Islet precursor cell (in vitro differentiated cells): ENCODE measurements around the gene MAGOHB.
"Not testable (repeated sequence)": the region's sequence is repeated elsewhere in the genome, so short reads cannot be mapped to it uniquely, and the experiment has no call there.

Experiments used
- DNase-seq: peaks from one replicate; pipeline ENCODE4 v3.0.0-alpha.2; 2018

MAGOHB gene

GRCh38 chr12:10613349-10614055 is at the start of gene MAGOHB:
TSS of gene MAGOHB (minus strand) at chr12:10613609. CDS start at chr12:10613532, 77 bp downstream.
- DNase-seq, result peak; percentile 98

GRCh38 chr12:10661338-10661737 is 47.9 kb upstream of the MAGOHB start:
- no peak for DNase-seq

DNA sequence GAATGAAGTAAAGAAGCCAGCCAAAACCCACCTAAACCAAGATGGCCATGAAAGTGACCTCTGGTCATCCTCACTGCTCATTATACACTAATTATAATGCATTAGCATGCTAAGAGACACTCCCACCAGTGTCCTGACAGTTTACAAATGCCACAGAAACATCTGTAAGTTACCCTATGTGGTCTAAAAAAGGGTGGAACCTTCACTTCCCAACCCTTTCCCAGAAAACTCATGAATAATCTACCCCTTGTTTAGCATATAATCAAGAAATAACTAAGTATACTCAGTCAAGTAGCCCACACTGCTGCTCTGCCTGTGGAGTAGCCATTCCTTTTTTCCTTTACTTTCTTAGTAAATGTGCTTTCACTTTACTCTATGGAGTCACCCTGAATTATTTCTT is 40.6 kb upstream of the MAGOHB start:
- DNase-seq, result no peak

DNA sequence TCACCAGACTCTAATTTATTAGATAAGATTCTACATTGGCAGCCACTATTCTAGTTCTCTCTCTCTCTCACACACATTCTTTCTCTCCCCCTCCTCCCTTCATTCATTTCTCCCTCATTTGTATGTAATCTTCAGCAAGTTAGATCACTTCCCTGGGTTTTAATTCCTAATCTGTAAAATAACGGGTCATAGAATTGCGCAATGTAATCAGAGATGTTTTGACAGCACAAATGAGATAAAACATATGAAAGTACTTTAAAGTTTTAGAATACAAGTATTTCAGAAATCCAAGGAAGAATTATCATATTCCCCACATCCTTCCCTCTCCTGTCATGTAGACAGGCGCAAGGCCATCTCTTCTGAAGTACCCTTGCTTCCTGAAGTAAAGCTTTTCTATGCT is 38.8 kb upstream of the MAGOHB start:
- no peak for DNase-seq

- DNase-seq, result not testable (repeated sequence)
Measured at GRCh38 chr12:10646576-10646975, 33.2 kb upstream of the MAGOHB start.

DNA sequence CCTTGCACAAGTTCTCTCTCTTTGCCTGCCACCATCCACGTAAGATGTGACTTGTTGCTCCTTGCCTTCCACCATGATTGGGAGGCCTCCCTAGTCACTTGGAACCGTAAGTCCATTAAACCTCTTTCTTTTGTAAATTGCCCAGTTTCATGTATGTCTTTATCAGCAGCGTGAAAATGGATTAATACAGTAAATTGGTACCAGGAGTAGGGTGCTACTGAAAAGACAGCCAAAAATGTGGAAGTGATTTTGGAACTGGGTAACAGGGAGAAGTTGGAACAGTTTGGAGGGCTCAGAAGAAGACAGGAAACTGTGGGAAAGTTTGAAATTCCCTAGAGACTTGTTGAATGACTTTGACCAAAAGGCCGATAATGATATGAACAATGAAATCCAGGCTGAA is 32.5 kb upstream of the MAGOHB start:
- no peak for DNase-seq

DNA sequence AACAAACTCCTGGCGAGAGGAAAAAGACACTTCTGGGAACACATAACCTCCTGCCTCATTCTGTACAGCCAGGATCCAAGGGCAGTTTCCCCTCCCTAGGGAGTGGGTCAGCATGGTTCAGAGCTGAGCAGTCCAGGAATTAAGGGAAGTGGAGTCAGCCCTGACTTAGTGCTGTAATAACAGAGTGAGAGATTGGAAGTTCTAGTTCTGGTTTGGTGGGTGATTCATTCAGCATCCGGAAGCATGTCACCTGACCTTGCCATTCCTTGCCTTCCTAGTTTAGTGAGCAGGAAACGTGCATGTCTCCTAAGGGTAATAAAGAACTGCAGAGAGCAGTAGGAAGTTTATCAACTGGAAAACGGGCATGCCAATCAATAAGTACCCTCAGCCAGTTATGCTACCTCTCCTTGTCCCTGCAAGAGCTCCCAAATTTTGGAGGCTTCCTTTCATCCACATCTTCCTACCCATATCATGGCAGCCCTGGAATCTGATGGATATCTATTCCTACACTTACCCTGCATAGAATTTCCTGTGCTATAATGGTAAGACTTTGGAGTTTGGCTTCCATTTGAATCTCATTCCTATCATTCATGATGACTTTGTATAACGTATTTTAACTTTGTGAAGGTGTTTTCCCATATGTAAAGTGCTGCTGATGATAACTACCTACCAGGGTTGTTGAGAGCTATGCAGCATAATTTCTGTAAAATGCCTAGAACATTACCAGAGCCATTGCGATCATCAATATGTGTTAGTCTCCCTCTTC is 28.5 kb upstream of the MAGOHB start:
- DNase-seq, result peak; percentile 61

- DNase-seq, result no peak
Measured at GRCh38 chr12:10638728-10639127, 25.3 kb upstream of the MAGOHB start.

DNA sequence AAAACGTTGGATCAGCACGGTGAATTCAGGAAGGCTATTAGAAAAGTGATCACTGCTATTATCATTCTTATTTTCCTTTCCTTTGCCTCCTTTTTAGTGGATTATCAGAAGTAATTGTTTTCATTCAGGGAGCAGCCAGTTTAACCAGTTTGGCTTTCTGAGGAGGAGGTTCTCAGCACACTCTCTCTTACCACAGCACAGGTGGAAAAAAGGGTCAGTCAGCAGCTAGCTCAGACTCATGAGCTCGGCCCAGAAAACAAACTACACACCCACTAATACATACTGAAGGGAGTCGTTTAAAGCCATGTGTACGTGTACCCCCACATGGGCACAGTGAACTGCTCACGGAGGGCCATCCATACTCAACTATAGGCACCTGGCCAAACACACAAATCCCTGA is 23.2 kb upstream of the MAGOHB start:
- DNase-seq, result no peak

GRCh38 chr12:10636124-10636523 is 22.7 kb upstream of the MAGOHB start:
- DNase-seq, result no peak

DNA sequence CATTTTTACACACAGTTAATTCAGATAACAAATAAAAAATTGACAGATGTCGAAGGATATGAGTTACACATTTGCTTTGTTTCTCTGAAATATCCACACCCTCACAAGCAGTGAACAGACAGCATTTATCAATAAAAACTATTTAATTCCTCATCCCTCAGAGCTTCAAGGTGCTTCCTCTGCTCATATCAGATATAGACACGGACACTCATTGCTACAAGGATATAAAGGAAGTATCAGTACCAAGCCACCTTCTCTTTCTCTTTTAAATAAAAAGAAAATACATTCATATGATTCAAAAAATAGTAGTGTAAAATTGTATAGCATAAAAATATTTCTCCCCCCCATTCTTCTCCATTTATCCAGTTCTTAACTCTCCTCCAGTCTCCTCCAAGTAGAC is 21.9 kb upstream of the MAGOHB start:
- no peak for DNase-seq

DNA sequence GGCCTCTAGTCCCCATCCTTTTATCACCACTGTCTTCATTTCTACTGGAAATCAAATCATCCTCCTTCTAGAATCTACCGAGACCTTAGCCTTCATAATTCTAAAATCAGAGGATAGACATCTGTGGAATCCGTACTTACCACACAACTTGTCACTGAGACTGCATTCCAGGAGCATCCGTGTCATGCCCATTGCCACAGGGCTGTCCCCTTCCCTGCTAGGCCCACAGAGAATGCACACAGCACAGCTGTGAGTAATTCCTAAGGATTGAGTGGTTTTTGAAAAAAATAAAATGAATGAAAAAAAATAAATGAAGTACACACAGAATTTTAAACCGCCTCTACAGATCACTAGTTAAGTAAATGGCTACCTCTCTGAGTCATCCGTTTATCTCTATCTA is 21.0 kb upstream of the MAGOHB start:
- DNase-seq, result peak; percentile 92

DNA sequence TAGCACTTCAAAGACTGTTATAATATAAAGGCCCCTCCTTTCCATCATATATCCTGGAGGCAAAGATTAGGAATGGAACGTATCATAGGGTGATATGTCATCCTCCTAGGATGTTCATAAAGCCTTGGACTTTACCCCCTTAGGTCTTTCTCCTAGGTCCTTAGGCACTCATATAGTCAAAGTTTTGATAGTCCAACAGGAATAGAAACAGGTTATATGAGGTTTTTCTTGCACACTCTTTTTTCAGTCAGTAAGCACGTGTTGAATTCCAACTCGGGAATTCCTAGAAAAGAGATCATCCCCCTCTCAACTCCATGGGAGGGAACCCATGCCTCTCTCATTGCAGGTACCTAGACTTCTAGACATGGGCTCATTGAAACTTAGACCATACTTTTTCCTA is 20.1 kb upstream of the MAGOHB start:
- no peak for DNase-seq

- no peak for DNase-seq
Measured at GRCh38 chr12:10632226-10632625, 18.8 kb upstream of the MAGOHB start.

- DNase-seq, result no peak
Measured at GRCh38 chr12:10624605-10625004, 11.2 kb upstream of the MAGOHB start.

DNA sequence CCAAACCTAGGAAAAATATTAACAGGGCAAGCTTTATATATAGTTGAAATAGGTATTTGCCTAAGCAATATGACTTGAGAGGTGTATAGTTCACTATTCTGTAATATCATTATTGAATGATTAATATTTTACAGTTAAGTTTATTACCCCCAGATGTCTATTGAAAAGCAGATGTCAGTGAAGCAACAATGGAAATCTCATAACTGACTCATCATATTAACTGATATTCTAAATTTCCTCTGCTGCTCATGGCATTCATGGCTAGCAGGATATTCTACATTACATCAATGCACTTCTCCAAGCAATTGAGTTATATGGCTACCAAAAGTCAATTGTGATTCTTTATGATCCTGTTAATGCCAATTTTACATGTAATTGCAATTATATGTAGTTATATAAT is 9.7 kb upstream of the MAGOHB start:
- DNase-seq, result no peak

DNA sequence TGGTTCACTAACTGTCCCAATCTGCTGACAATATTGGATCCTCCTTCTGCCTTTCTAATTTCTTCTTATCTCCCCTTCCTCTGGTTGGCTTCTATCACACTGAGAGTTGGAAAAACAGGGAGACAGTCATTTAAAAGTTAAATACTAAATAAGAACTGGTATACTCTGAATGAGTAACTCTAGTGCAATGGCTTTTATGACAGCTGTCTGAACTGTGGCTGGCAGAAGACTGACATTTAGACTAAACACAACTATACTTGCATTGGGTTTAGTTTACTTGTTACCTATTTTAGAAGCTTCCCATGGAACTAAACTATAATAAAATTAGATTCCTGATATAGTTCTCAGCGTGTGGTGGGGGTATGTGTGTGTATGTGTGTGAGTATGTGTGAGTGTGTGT is 7.9 kb upstream of the MAGOHB start:
- DNase-seq, result no peak

GRCh38 chr12:10620078-10620779 is 6.8 kb upstream of the MAGOHB start:
- DNase-seq, result no peak

DNA sequence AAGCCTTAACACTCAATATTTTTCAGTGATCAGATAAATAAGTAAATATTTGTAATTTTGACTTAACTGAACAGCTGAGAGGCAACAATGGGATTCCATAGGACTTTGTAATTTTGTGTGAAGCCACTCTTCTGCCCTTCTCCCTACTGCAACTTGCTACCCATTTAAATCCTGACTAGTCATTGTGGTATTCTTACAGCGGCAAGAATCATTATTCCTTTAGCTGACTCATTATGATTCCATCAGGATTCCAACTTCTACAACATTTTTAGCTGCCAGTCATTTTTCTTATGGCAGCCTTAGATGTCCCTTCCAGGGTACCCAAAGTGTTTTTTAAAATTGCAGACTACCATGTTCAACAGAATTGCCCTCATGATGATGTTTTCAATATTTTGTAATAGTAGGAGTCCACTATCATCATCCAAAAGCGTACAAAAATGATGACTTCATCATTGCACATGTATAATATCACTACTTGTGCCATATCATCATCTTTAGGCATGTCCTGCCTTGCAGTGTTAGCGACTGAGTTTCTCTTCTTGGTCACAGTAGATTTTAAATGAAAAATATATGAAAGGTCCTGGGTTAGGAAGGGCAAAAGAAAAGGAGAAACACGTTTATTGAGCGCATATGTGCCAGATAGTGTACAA is 5.1 kb upstream of the MAGOHB start:
- DNase-seq, result no peak

GRCh38 chr12:10617863-10618262 is 4.5 kb upstream of the MAGOHB start:
- no peak for DNase-seq

- DNase-seq, result no peak
Measured at GRCh38 chr12:10615532-10615931, 2.1 kb upstream of the MAGOHB start.

DNA sequence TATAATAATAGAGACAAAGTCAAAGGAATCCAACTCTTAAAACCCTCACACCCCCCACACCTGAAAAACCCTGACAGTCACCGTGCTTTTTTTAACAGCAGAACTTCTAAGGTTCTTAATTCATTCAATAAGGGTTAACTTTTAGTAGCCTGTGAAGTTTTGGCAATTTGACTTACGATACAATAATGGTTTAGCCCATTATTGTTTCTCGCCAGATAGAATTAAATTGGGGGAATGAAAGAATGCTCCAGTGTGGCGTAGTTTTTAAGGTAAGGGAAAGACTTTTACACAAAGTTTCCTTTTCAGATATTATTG is 604 bp upstream of the MAGOHB start:
- DNase-seq, result no peak

GRCh38 chr12:10612984-10613348 is 443 bp downstream of the MAGOHB start:
- no peak for DNase-seq

DNA sequence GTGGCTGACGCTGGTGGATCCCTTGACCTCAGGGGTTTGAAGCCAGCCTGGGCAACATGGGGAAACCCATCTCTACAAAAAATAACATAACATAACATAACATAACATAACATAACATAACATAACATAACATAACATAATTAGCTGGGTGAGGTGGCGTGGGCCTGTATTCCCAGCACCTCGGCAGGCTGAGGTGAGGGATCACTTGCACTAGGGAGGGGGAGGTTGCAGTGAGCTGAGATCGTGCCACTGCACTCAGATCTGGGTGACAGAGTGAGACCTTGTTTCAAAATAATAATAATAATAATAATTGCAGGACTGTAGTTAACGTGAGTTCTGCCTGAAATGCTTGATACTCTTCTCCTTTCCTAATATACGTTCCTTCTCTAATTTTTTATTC is 1.3 kb downstream of the MAGOHB start:
- DNase-seq, result no peak
